Measurements from ENCODE around the gene STPG2.

Gene STPG2

GRCh38 chr4:98006060-98006459 lies 137.2 kb downstream of the STPG2 start:
- Histone ChIP-seq H3K27ac (ENCODE audit: low read depth, low read length) (no peak overlapping the region), H3K4me3 (ENCODE audit: low read depth, low read length) (no peak overlapping the region), H3K9ac (ENCODE audit: low read depth, low read length) (no peak overlapping the region), H3K4me1 (ENCODE audit: control insufficient read depth, insufficient read depth, low read length) (no peaks in the 10 kb centered on the region), H3K36me3 (ENCODE audit: control insufficient read depth, insufficient read depth, low read length) (no peaks in the 10 kb centered on the region), H3K9me3 (ENCODE audit: control insufficient read depth, insufficient read depth, low read length) (no peaks in the 10 kb centered on the region), H3K27me3 (ENCODE audit: control insufficient read depth, insufficient read depth, low read length) (no peaks in the 10 kb centered on the region)

- Histone ChIP-seq H3K4me3 (ENCODE audit: low read depth, low read length) (no peak overlapping the region), H3K9me3 (ENCODE audit: control insufficient read depth, insufficient read depth, low read length) (no peaks in the 10 kb centered on the region), H3K9ac (ENCODE audit: low read depth, low read length) (no peak overlapping the region), H3K4me1 (ENCODE audit: control insufficient read depth, insufficient read depth, low read length) (no peaks in the 10 kb centered on the region), H3K36me3 (ENCODE audit: control insufficient read depth, insufficient read depth, low read length) (no peaks in the 10 kb centered on the region), H3K27me3 (ENCODE audit: control insufficient read depth, insufficient read depth, low read length) (no peaks in the 10 kb centered on the region), H3K27ac (ENCODE audit: low read depth, low read length) (no peak overlapping the region)
These were observed 142.3 kb downstream of the STPG2 start for GRCh38 chr4:98000940-98001339.

- no peaks in the 10 kb centered on the region for H3K36me3 ChIP-seq (ENCODE audit: control insufficient read depth, insufficient read depth, low read length)
These were observed 145.1 kb downstream of the STPG2 start for GRCh38 chr4:97998203-97998602.

GRCh38 chr4:97994765-97995465 lies 148.4 kb downstream of the STPG2 start:
- no peaks in the 10 kb centered on the region for H3K27me3 ChIP-seq (ENCODE audit: control insufficient read depth, insufficient read depth, low read length)
- H3K4me1 ChIP-seq (ENCODE audit: control insufficient read depth, insufficient read depth, low read length) = no peaks in the 10 kb centered on the region
- H3K9me3 ChIP-seq (ENCODE audit: control insufficient read depth, insufficient read depth, low read length) = no peaks in the 10 kb centered on the region
- no peak overlapping the region for H3K4me3 ChIP-seq (ENCODE audit: low read depth, low read length)
- no peak overlapping the region for H3K27ac ChIP-seq (ENCODE audit: low read depth, low read length)
- no peaks in the 10 kb centered on the region for H3K36me3 ChIP-seq (ENCODE audit: control insufficient read depth, insufficient read depth, low read length)
- no peak overlapping the region for H3K9ac ChIP-seq (ENCODE audit: low read depth, low read length)

More at GRCh38 chr4:97998203-97998602, 145.1 kb downstream of the STPG2 start:
- H3K4me3 ChIP-seq (ENCODE audit: low read depth, low read length) = no peak overlapping the region
- H3K9me3 ChIP-seq (ENCODE audit: control insufficient read depth, insufficient read depth, low read length) = no peaks in the 10 kb centered on the region
- H3K9ac ChIP-seq (ENCODE audit: low read depth, low read length) = no peak overlapping the region
- no peak overlapping the region for H3K27ac ChIP-seq (ENCODE audit: low read depth, low read length)
- H3K4me1 ChIP-seq (ENCODE audit: control insufficient read depth, insufficient read depth, low read length) = no peaks in the 10 kb centered on the region
- H3K27me3 ChIP-seq (ENCODE audit: control insufficient read depth, insufficient read depth, low read length) = no peaks in the 10 kb centered on the region

GRCh38 chr4:97990409-97990808 lies 152.9 kb downstream of the STPG2 start:
- H3K36me3 ChIP-seq (ENCODE audit: control insufficient read depth, insufficient read depth, low read length) = no peaks in the 10 kb centered on the region
- H3K9me3 ChIP-seq (ENCODE audit: control insufficient read depth, insufficient read depth, low read length) = no peaks in the 10 kb centered on the region
- H3K4me1 ChIP-seq (ENCODE audit: control insufficient read depth, insufficient read depth, low read length) = no peaks in the 10 kb centered on the region
- H3K27ac ChIP-seq (ENCODE audit: low read depth, low read length) = no peak overlapping the region
- H3K4me3 ChIP-seq (ENCODE audit: low read depth, low read length) = no peak overlapping the region
- no peak overlapping the region for H3K9ac ChIP-seq (ENCODE audit: low read depth, low read length)
- no peaks in the 10 kb centered on the region for H3K27me3 ChIP-seq (ENCODE audit: control insufficient read depth, insufficient read depth, low read length)

- no peaks in the 10 kb centered on the region for H3K27me3 ChIP-seq (ENCODE audit: control insufficient read depth, insufficient read depth, low read length)
- no peaks in the 10 kb centered on the region for H3K4me1 ChIP-seq (ENCODE audit: control insufficient read depth, insufficient read depth, low read length)
- H3K27ac ChIP-seq (ENCODE audit: low read depth, low read length) = no peak overlapping the region
- no peaks in the 10 kb centered on the region for H3K9me3 ChIP-seq (ENCODE audit: control insufficient read depth, insufficient read depth, low read length)
- H3K4me3 ChIP-seq (ENCODE audit: low read depth, low read length) = no peak overlapping the region
- no peak overlapping the region for H3K9ac ChIP-seq (ENCODE audit: low read depth, low read length)
- H3K36me3 ChIP-seq (ENCODE audit: control insufficient read depth, insufficient read depth, low read length) = no peaks in the 10 kb centered on the region
These were observed 156.1 kb downstream of the STPG2 start for GRCh38 chr4:97987019-97987648.

- Histone ChIP-seq H3K36me3 (ENCODE audit: control insufficient read depth, insufficient read depth, low read length) (no peaks in the 10 kb centered on the region), H3K9me3 (ENCODE audit: control insufficient read depth, insufficient read depth, low read length) (no peaks in the 10 kb centered on the region), H3K27me3 (ENCODE audit: control insufficient read depth, insufficient read depth, low read length) (no peaks in the 10 kb centered on the region), H3K9ac (ENCODE audit: low read depth, low read length) (no peak overlapping the region), H3K4me3 (ENCODE audit: low read depth, low read length) (no peak overlapping the region), H3K4me1 (ENCODE audit: control insufficient read depth, insufficient read depth, low read length) (no peaks in the 10 kb centered on the region), H3K27ac (ENCODE audit: low read depth, low read length) (no peak overlapping the region)
These were observed 158.6 kb downstream of the STPG2 start for GRCh38 chr4:97984545-97985131.

GRCh38 chr4:97978791-97979488 lies 164.3 kb downstream of the STPG2 start:
- Histone ChIP-seq H3K36me3 (ENCODE audit: control insufficient read depth, insufficient read depth, low read length) (no peaks in the 10 kb centered on the region), H3K9ac (ENCODE audit: low read depth, low read length) (no peak overlapping the region), H3K9me3 (ENCODE audit: control insufficient read depth, insufficient read depth, low read length) (peaks cover 3% of the 10 kb centered on the region), H3K4me3 (ENCODE audit: low read depth, low read length) (no peak overlapping the region), H3K4me1 (ENCODE audit: control insufficient read depth, insufficient read depth, low read length) (no peaks in the 10 kb centered on the region), H3K27ac (ENCODE audit: low read depth, low read length) (no peak overlapping the region), H3K27me3 (ENCODE audit: control insufficient read depth, insufficient read depth, low read length) (no peaks in the 10 kb centered on the region)

- Histone ChIP-seq H3K9me3 (ENCODE audit: control insufficient read depth, insufficient read depth, low read length) (peaks cover 2% of the 10 kb centered on the region), H3K9ac (ENCODE audit: low read depth, low read length) (no peak overlapping the region), H3K4me1 (ENCODE audit: control insufficient read depth, insufficient read depth, low read length) (no peaks in the 10 kb centered on the region), H3K27me3 (ENCODE audit: control insufficient read depth, insufficient read depth, low read length) (no peaks in the 10 kb centered on the region), H3K4me3 (ENCODE audit: low read depth, low read length) (no peak overlapping the region), H3K27ac (ENCODE audit: low read depth, low read length) (no peak overlapping the region), H3K36me3 (ENCODE audit: control insufficient read depth, insufficient read depth, low read length) (no peaks in the 10 kb centered on the region)
These were observed 189.9 kb downstream of the STPG2 start for GRCh38 chr4:97953171-97953941.

GRCh38 chr4:97952763-97953162 lies 190.5 kb downstream of the STPG2 start:
- H3K9me3 ChIP-seq (ENCODE audit: control insufficient read depth, insufficient read depth, low read length) = peaks cover 2% of the 10 kb centered on the region
- no peak overlapping the region for H3K27ac ChIP-seq (ENCODE audit: low read depth, low read length)
- no peaks in the 10 kb centered on the region for H3K27me3 ChIP-seq (ENCODE audit: control insufficient read depth, insufficient read depth, low read length)

More at GRCh38 chr4:97952763-97953162, 190.5 kb downstream of the STPG2 start:
- H3K4me1 ChIP-seq (ENCODE audit: control insufficient read depth, insufficient read depth, low read length) = no peaks in the 10 kb centered on the region
- no peaks in the 10 kb centered on the region for H3K36me3 ChIP-seq (ENCODE audit: control insufficient read depth, insufficient read depth, low read length)
- H3K4me3 ChIP-seq (ENCODE audit: low read depth, low read length) = no peak overlapping the region
- no peak overlapping the region for H3K9ac ChIP-seq (ENCODE audit: low read depth, low read length)
